Astrocyte of the cerebellum (primary cell): ENCODE data around the gene C1orf94.
"Not testable (repeated sequence)": the region's sequence is repeated elsewhere in the genome, so short reads cannot be mapped to it uniquely, and the experiment has no call there.

Experiments
- DNase-seq: peaks from one replicate; pipeline ENCODE4 v3.0.0-alpha.2; 2011; ENCODE audit warnings: low read depth
- H3K4me3 ChIP-seq: 2 replicates; pipeline ENCODE4 v1.5.1; 2011; ENCODE audit warnings: mild to moderate bottlenecking, low read depth, low read length, moderate library complexity
- CTCF ChIP-seq: IDR thresholded peaks from 2 replicates; pipeline ENCODE4 v1.5.1; 2012; ENCODE audit warnings: low read length, low read depth, moderate library complexity, mild to moderate bottlenecking; ENCODE audit errors: missing control alignments
- in situ Hi-C: cut with HindIII; loops from 2 replicates; pipeline ENCODE4 v1.10.0; 2017; ENCODE audit warnings: low sequenced_read_pairs

Gene C1orf94

GRCh38 chr1:34175744-34176143 is 963 bp upstream of the C1orf94 start:
- in situ Hi-C loops: no loop called here

GRCh38 chr1:34178072-34178471 is 1.4 kb downstream of the C1orf94 start:
- in situ Hi-C loops: no loop called here
- no peak for TF ChIP-seq CTCF
- H3K4me3 ChIP-seq: no peak overlapping the region
- no peak for DNase-seq

More at GRCh38 chr1:34175744-34176143, 963 bp upstream of the C1orf94 start:
- no peak for DNase-seq
- no peak for TF ChIP-seq CTCF
- no peak overlapping the region for H3K4me3 ChIP-seq

- H3K4me3 ChIP-seq, in situ Hi-C loops, DNase-seq: not testable (repeated sequence)
These were observed 6.7 kb downstream of the C1orf94 start for GRCh38 chr1:34183381-34183780.

- no peak for TF ChIP-seq CTCF
- in situ Hi-C loops: no loop called here
- no peak for DNase-seq
- H3K4me3 ChIP-seq: no peak overlapping the region
These were observed 10.2 kb downstream of the C1orf94 start for GRCh38 chr1:34186741-34187494.

- no peak for DNase-seq
- TF ChIP-seq CTCF: no peak
- in situ Hi-C loops: no loop called here
- no peak overlapping the region for H3K4me3 ChIP-seq
These were observed 11.7 kb downstream of the C1orf94 start for GRCh38 chr1:34188418-34188817.

GRCh38 chr1:34188985-34189384 is 12.3 kb downstream of the C1orf94 start:
- no peak for DNase-seq
- in situ Hi-C loops: no loop called here
- no peak overlapping the region for H3K4me3 ChIP-seq
- no peak for TF ChIP-seq CTCF

GRCh38 chr1:34190692-34191091 is 14.0 kb downstream of the C1orf94 start:
- in situ Hi-C loops: no loop called here
- DNase-seq: no peak
- no peak for TF ChIP-seq CTCF
- H3K4me3 ChIP-seq: no peak overlapping the region
